ENCODE measurements around the gene LSAMP. TPM values are rescaled to one million over a fixed set of nuclear protein-coding genes. Genes with fewer than 3 reads are reported as not detected.

Gene LSAMP
- total and polyA plus RNA-seq, 2 of the 4 experiments (the other 2 are of a cell fraction) = 7.9 to 8.0 TPM

DNA sequence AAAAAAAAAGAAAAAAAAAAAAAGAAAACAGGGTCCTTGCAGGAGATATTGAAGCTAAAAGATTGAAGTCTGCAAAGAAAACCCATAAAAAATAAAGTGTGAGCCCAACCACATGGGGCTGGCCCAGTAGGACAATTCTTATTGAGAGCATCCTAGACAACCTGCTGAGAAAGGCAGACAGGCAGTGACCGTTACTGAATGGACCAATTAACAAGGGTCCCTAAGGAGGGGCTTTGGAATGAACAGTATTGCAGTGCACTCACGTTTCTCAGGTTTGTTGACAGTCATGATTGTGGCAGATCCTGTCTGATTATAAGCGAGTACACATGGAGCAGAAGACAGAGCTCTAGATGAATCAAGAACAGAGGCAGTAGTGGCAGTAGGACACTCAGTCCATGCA, 168.6 kb downstream of the LSAMP start:
- in situ Hi-C loops (cut with MboI; ENCODE audit: low sequenced_read_pairs) (no loop called here), dilution Hi-C loops (cut with HindIII; ENCODE audit: low sequenced_read_pairs, unreplicated experiment) (no loop called here), intact Hi-C loops (cut with micrococcal nuclease) (no loop called here)
- DNase-seq (no peak), ATAC-seq (ENCODE audit: low read depth) (no peak)
- Histone ChIP-seq H4K8ac (ENCODE audit: low read depth in 2 of 2, low read length in 2 of 2) (no peak overlapping the region), H3K23ac (ENCODE audit: low read depth, low read length) (no peak overlapping the region), H2AFZ (replicated peaks; ENCODE audit: low read length, poor library complexity) (peak overlapping the region; percentile 60), H2AK5ac (ENCODE audit: low read depth, low read length) (no peak overlapping the region), H3K4me1 (ENCODE audit: control insufficient read depth, insufficient read depth, low read length) (no peaks in the 10 kb centered on the region), H3K27me3 (ENCODE audit: control insufficient read depth, insufficient read depth, low read length) (no peaks in the 10 kb centered on the region), H3K14ac (replicated peaks; ENCODE audit: low read depth, low read length) (no peak overlapping the region), H3K18ac (ENCODE audit: low read depth, low read length) (no peak overlapping the region), H4K20me1 (ENCODE audit: insufficient read depth, low read length) (no peaks in the 10 kb centered on the region), H3K56ac (ENCODE audit: extremely low read depth, insufficient read depth, low read length) (no peak overlapping the region), H3K4me2 (ENCODE audit: low read depth, low read length) (no peak overlapping the region), H3K79me1 (ENCODE audit: low read depth in 1 of 2, low read length in 2 of 2) (no peaks in the 10 kb centered on the region), H4K5ac (ENCODE audit: low read depth, low read length) (no peak overlapping the region), H2BK20ac (ENCODE audit: low read depth, low read length) (no peak overlapping the region), H3K36me3 (ENCODE audit: control insufficient read depth, insufficient read depth, low read length) (no peaks in the 10 kb centered on the region), H3K9ac (ENCODE audit: low read depth, low read length) (no peak overlapping the region), H2BK15ac (ENCODE audit: low read depth, low read length) (no peak overlapping the region), H2AK9ac (replicated peaks; ENCODE audit: low read depth, low read length, poor library complexity) (no peak overlapping the region), H3K27ac (ENCODE audit: insufficient read depth, low read length) (no peak overlapping the region), H4K91ac (ENCODE audit: insufficient read depth, low read depth, low read length) (no peak overlapping the region), H3K9me1 (ENCODE audit: insufficient read depth, low read length) (0 out of 2 replicates have a peak, but pooled peaks cover 3% of the 10 kb centered on the region), H2BK5ac (ENCODE audit: low read depth, low read length, poor library complexity, severe bottlenecking) (no peak overlapping the region), H3K4me3 (ENCODE audit: insufficient read depth, low read depth, low read length) (no peak overlapping the region), H2BK120ac (ENCODE audit: low read depth, low read length) (no peak overlapping the region), H3K9me3 (ENCODE audit: control insufficient read depth, insufficient read depth, low read length) (no peaks in the 10 kb centered on the region), H3K4ac (ENCODE audit: low read depth, low read length) (no peak overlapping the region)
- 40% methylated on average over 1 of the region's 3 CpGs; no CpG with 5 or more reads in 1 of the 2 experiments for WGBS, 2 experiments (ENCODE audit: extremely low coverage in 2 of 2, insufficient read length in 1 of 2)
- POLR2A ChIA-PET (ENCODE audit: unreplicated experiment) = no interaction called here
- no TSS peak for BruUV-seq (replicated peaks)
- TF ChIP-seq, protein P1, sequence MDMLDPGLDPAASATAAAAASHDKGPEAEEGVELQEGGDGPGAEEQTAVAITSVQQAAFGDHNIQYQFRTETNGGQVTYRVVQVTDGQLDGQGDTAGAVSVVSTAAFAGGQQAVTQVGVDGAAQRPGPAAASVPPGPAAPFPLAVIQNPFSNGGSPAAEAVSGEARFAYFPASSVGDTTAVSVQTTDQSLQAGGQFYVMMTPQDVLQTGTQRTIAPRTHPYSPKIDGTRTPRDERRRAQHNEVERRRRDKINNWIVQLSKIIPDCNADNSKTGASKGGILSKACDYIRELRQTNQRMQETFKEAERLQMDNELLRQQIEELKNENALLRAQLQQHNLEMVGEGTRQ (IDR thresholded peaks at IDR 0.05; ENCODE audit: low read depth, low read length) = no peak
- TF ChIP-seq FOS (IDR thresholded peaks at IDR 0.05; ENCODE audit: low read depth, low read length) (no peak), NFE2L2 (IDR thresholded peaks at IDR 0.05; ENCODE audit: low read depth, low read length) (no peak), BHLHE40 (IDR thresholded peaks at IDR 0.05; ENCODE audit: low read depth, low read length) (no peak), MAFK (IDR thresholded peaks at IDR 0.05; ENCODE audit: low read depth, low read length) (no peak), MAZ (IDR thresholded peaks at IDR 0.05; ENCODE audit: borderline replicate concordance, low read depth, low read length) (no peak), CEBPB (IDR thresholded peaks at IDR 0.05; ENCODE audit: low read depth, low read length) (no peak), RAD21 (IDR thresholded peaks at IDR 0.05; ENCODE audit: low read length) (no peak), SMC3 (IDR thresholded peaks at IDR 0.05; ENCODE audit: low read depth, low read length) (no peak), RFX5 (IDR thresholded peaks at IDR 0.05; ENCODE audit: low read depth, low read length) (no peak), RCOR1 (IDR thresholded peaks at IDR 0.05; ENCODE audit: insufficient replicate concordance, low read length) (no peak), MXI1 (IDR thresholded peaks at IDR 0.05; ENCODE audit: borderline replicate concordance, low read depth, low read length) (no peak), POLR2A (IDR thresholded peaks at IDR 0.05; ENCODE audit: low read depth, low read length) (no peak)
- TF ChIP-seq, protein P2, sequence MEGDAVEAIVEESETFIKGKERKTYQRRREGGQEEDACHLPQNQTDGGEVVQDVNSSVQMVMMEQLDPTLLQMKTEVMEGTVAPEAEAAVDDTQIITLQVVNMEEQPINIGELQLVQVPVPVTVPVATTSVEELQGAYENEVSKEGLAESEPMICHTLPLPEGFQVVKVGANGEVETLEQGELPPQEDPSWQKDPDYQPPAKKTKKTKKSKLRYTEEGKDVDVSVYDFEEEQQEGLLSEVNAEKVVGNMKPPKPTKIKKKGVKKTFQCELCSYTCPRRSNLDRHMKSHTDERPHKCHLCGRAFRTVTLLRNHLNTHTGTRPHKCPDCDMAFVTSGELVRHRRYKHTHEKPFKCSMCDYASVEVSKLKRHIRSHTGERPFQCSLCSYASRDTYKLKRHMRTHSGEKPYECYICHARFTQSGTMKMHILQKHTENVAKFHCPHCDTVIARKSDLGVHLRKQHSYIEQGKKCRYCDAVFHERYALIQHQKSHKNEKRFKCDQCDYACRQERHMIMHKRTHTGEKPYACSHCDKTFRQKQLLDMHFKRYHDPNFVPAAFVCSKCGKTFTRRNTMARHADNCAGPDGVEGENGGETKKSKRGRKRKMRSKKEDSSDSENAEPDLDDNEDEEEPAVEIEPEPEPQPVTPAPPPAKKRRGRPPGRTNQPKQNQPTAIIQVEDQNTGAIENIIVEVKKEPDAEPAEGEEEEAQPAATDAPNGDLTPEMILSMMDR (conservative IDR thresholded peaks at IDR 0.05; ENCODE audit: low read depth, low read length) = no peak
- TF ChIP-seq, protein P3, sequence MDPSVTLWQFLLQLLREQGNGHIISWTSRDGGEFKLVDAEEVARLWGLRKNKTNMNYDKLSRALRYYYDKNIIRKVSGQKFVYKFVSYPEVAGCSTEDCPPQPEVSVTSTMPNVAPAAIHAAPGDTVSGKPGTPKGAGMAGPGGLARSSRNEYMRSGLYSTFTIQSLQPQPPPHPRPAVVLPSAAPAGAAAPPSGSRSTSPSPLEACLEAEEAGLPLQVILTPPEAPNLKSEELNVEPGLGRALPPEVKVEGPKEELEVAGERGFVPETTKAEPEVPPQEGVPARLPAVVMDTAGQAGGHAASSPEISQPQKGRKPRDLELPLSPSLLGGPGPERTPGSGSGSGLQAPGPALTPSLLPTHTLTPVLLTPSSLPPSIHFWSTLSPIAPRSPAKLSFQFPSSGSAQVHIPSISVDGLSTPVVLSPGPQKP (IDR thresholded peaks at IDR 0.05; ENCODE audit: borderline replicate concordance, low read depth, low read length) = no peak
- CTCF ChIA-PET = interaction anchor here (0.7 kb wide), 1 partner anchor 319 kb away, joined by 3 read pairs; no protein-coding TSS in a partner anchor
